Coronary artery (tissue), 2 donors: ENCODE measurements around the gene MB.

Experiments used
- DNase-seq: peaks from one replicate; pipeline ENCODE4 v3.0.0-alpha.2; 2017; ENCODE audit warnings: low spot score
- H3K27ac ChIP-seq, 2 donors: fragments of 200-600 bp; sonication (generic); one replicate each; pipeline ENCODE4 v1.5.1; 2016 to 2019
- H3K4me3 ChIP-seq: fragments of 200-600 bp; sonication (generic); 2 replicates; pipeline ENCODE4 v1.5.1; 2016; ENCODE audit warnings: mild to moderate bottlenecking, moderate library complexity
- TF ChIP-seq, protein P1 (sequence below): fragments of 200-600 bp; sonication (generic); IDR thresholded peaks from one replicate; pipeline ENCODE4 v1.5.1; 2019; ENCODE audit warnings: antibody characterized with exemption

Gene MB

DNA sequence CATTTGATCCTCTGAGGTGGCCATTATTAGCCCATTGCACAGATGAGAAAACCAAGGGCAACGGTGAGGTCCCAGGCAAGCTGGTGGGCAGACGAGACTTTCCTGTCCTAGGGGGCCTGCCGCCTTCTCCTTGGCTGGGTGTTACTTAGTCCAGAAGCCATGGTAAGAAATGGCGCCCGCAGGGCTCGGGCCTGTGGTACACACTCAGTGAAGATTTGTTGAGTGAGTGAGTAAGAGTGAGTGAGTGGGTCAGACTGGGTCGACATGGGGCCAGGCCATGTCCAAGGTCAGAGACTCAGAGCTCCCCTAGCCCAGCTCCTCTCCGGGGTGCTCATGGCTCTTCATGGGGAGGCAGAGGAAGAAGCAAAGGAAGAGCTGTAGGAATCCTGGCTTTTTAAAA lies 40.5 kb downstream of the MB start:
- Histone ChIP-seq H3K27ac (no peak overlapping the region), H3K4me3 (no peak overlapping the region)
- no peak for DNase-seq
- TF ChIP-seq, protein P1, sequence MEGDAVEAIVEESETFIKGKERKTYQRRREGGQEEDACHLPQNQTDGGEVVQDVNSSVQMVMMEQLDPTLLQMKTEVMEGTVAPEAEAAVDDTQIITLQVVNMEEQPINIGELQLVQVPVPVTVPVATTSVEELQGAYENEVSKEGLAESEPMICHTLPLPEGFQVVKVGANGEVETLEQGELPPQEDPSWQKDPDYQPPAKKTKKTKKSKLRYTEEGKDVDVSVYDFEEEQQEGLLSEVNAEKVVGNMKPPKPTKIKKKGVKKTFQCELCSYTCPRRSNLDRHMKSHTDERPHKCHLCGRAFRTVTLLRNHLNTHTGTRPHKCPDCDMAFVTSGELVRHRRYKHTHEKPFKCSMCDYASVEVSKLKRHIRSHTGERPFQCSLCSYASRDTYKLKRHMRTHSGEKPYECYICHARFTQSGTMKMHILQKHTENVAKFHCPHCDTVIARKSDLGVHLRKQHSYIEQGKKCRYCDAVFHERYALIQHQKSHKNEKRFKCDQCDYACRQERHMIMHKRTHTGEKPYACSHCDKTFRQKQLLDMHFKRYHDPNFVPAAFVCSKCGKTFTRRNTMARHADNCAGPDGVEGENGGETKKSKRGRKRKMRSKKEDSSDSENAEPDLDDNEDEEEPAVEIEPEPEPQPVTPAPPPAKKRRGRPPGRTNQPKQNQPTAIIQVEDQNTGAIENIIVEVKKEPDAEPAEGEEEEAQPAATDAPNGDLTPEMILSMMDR, result no peak

DNA sequence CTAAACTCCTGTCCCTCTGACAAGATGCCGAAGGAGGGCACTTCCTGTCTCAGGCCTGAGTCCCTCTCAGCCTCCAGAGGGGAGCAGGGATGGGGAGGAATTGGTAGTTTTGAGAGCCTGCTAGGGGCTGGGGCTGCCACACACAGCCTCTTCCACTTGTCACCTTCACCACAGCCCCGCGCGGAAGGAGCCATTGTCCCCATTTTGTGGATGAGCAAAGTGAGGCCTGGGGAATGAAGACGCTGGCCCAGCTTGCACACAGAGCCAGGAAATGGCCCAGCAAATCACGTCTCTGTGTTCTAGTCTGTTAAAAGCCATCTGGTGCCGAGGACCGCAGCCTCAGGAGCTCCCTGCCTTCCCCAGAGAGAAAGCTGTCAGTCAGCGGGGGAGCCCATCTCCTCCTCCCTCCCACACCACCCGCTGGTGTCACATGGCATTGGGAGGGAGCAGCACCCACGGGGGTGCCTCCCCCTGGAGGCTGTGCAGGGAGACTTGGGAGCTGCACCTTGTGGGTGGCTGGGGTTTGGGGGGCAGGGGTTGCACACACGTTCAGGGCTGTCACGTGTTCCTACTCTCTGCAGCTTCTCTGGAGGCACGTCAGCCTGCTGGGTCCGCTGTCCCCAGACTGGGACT lies 41.9 kb downstream of the MB start:
- no peak for DNase-seq
- no peak overlapping the region for H3K4me3 ChIP-seq
- no peak overlapping the region for H3K27ac ChIP-seq
- TF ChIP-seq, protein P1, result no peak

DNA sequence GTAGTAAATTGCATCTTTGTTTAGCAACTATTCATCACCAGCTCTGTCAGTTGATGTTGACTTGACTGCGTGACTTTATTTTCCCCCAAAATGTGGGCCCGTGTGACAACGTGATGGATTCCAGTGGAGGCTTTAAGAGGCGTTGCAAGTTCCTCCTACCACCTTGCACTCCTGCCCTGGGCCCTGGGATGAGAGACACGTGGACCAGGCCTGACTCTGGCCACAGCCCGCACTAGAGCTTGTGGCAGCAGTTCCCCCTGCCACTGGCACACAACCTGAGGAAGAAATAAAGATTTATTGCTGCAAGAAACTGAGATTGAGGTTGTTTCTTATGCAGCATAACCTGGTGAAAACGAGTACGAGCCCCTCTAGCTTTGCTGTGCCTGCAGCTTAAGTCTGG lies 44.6 kb downstream of the MB start:
- H3K4me3 ChIP-seq, result no peak overlapping the region
- TF ChIP-seq, protein P1, result no peak
- H3K27ac ChIP-seq, result no peak overlapping the region
- DNase-seq, result no peak

DNA sequence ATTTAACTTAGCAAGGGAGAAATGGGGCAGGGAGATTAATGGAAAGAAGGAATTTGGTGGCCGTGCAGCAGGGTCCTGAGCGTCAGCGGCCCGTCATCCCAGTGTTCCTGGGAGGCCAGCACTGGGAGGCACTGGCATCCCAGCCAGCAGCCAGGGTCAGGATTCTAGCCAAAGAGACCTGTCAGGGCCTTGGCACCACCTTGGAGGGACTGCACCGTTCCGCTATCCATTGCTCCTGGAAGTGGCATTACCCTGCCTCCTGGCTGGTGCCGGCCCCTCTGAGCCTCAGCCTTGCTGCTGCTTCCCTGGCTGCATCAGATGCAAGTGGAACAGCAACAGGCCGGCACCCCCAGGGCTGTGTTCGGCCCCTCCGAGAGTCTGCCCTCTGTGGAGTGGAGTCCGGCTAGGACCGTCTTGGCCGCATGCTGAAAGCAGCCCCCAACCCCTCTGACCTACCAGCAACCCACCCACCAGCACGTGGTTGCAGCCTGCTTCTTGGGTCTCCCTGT lies 46.4 kb downstream of the MB start:
- H3K4me3 ChIP-seq, result no peak overlapping the region
- H3K27ac ChIP-seq, result no peak overlapping the region
- no peak for DNase-seq
- TF ChIP-seq, protein P1, result no peak

DNA sequence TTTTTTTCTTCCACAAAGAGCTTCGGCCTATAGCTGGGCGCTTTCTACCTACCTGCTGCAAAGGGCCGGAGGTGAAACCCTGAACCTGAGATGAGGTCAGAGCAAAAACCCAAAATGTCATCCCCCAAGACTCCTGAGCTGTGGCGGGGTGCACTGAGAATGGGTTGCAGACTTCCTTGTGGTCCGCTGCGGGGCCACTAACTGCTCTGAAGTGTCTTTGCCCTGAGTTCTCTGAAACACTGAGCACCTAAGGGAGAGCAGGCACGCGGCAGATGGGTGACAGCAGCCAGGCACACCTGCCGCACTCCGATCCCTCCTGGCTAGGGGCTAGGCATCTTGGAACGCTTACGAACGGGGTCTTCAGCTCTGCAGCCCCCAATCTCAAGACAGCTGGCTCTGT lies 47.2 kb downstream of the MB start:
- TF ChIP-seq, protein P1, result no peak
- no peak overlapping the region for H3K27ac ChIP-seq
- no peak overlapping the region for H3K4me3 ChIP-seq
- no peak for DNase-seq

DNA sequence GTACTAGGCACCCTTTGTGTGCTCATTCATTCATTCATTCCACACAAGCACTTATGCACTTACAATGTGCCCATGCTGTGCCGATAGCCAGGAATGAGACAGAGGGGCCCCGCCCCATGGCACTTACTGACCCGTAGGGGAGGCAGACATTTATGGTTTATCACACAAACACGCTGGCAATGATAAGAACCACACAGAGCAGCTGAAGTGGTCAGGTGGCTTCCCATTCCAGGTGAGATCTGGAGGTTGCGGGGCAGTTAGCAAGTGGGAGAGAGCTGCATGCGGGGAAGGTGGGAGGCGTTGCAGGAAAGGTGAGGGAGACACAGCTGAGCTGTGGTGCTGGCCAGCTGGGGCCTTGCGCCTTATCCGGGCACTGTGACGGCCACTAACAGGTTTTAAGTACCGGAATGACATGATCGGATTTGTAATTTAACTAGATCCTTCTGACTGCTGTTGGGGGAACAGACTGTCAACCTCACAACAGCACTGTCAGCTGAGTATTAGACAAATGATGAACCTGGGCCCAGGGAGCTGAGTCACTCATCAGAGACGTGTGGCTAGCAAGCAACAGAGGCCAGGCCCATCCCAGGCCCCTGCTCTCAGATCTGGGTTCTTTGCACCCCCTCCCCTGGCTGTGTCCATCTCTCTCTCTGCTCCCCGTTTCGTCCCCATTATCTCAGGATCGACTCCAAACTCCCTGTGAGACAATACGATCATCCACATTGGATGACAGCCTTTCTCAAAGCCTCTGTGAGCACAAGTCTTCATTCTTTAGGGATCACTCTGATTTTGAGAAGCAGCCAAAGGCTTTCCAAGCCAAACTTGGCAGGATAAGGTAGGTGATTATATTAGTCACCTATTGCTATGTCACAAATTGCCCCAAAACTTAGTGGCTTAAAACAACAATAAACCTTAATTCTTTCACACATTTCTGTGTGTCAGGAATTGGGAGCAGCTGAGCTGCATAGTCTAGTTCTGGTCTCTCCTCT lies 48.1 kb downstream of the MB start:
- TF ChIP-seq, protein P1, result no peak

More for the DNA sequence above, 48.1 kb downstream of the MB start:
- no peak overlapping the region for H3K27ac ChIP-seq
- no peak for DNase-seq
- no peak overlapping the region for H3K4me3 ChIP-seq
